ENCODE results near the gene MYO18A.

Gene MYO18A

GRCh38 chr17:29102046-29102445 lies 78.2 kb downstream of the MYO18A start:
- no peaks in the 10 kb centered on the region for H3K36me3 ChIP-seq (replicated peaks; ENCODE audit: insufficient read depth, low read length)
- no peak overlapping the region for H3K9ac ChIP-seq (ENCODE audit: low read length)
- DNase-seq = no peak

GRCh38 chr17:29100296-29100695 lies 79.9 kb downstream of the MYO18A start:
- no peak for DNase-seq
- Histone ChIP-seq H3F3A (ENCODE audit: insufficient read depth, low read length) (no peaks in the 10 kb centered on the region), H3K79me2 (ENCODE audit: low read length) (no peaks in the 10 kb centered on the region), H3K9ac (ENCODE audit: low read length) (no peak overlapping the region), H3K36me3 (replicated peaks; ENCODE audit: insufficient read depth, low read length) (no peaks in the 10 kb centered on the region), H3K4me2 (ENCODE audit: low read depth, low read length) (no peak overlapping the region), H3K27ac (ENCODE audit: low read length) (no peak overlapping the region), H3K9me3 (replicated peaks; ENCODE audit: insufficient read depth, low read length) (no peaks in the 10 kb centered on the region), H3K4me1 (ENCODE audit: low read length) (no peaks in the 10 kb centered on the region), H2AFZ (ENCODE audit: low read length) (no peak overlapping the region), H3K9me2 (replicated peaks; ENCODE audit: insufficient read depth, low read length) (no peaks in the 10 kb centered on the region), H3K27me3 (replicated peaks; ENCODE audit: insufficient read depth, low read length) (no peaks in the 10 kb centered on the region), H3K4me3 (ENCODE audit: low read length) (no peak overlapping the region), H4K20me1 (ENCODE audit: insufficient read depth, low read length) (no peaks in the 10 kb centered on the region)
- no peak for TF ChIP-seq EZH2phosphoT487 (IDR thresholded peaks at IDR 0.05; ENCODE audit: low read length)
- TF ChIP-seq, protein P1, sequence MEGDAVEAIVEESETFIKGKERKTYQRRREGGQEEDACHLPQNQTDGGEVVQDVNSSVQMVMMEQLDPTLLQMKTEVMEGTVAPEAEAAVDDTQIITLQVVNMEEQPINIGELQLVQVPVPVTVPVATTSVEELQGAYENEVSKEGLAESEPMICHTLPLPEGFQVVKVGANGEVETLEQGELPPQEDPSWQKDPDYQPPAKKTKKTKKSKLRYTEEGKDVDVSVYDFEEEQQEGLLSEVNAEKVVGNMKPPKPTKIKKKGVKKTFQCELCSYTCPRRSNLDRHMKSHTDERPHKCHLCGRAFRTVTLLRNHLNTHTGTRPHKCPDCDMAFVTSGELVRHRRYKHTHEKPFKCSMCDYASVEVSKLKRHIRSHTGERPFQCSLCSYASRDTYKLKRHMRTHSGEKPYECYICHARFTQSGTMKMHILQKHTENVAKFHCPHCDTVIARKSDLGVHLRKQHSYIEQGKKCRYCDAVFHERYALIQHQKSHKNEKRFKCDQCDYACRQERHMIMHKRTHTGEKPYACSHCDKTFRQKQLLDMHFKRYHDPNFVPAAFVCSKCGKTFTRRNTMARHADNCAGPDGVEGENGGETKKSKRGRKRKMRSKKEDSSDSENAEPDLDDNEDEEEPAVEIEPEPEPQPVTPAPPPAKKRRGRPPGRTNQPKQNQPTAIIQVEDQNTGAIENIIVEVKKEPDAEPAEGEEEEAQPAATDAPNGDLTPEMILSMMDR (IDR thresholded peaks at IDR 0.05; ENCODE audit: low read length) = no peak
- no peak for TF ChIP-seq EZH2 (optimal IDR thresholded peaks at IDR 0.05; ENCODE audit: low read depth, low read length)

More at GRCh38 chr17:29102046-29102445, 78.2 kb downstream of the MYO18A start:
- H3K27me3 ChIP-seq (replicated peaks; ENCODE audit: insufficient read depth, low read length) = no peaks in the 10 kb centered on the region
- no peaks in the 10 kb centered on the region for H3K4me1 ChIP-seq (ENCODE audit: low read length)
- no peak overlapping the region for H3K27ac ChIP-seq (ENCODE audit: low read length)
- H3K9me2 ChIP-seq (replicated peaks; ENCODE audit: insufficient read depth, low read length) = no peaks in the 10 kb centered on the region
- H3K79me2 ChIP-seq (ENCODE audit: low read length) = no peaks in the 10 kb centered on the region
- no peaks in the 10 kb centered on the region for H3F3A ChIP-seq (ENCODE audit: insufficient read depth, low read length)
- no peak overlapping the region for H2AFZ ChIP-seq (ENCODE audit: low read length)
- no peak overlapping the region for H3K4me3 ChIP-seq (ENCODE audit: low read length)
- no peak overlapping the region for H3K4me2 ChIP-seq (ENCODE audit: low read depth, low read length)
- TF ChIP-seq EZH2phosphoT487 (IDR thresholded peaks at IDR 0.05; ENCODE audit: low read length) (no peak), EZH2 (optimal IDR thresholded peaks at IDR 0.05; ENCODE audit: low read depth, low read length) (no peak)
- TF ChIP-seq, protein P1 (IDR thresholded peaks at IDR 0.05; ENCODE audit: low read length) = no peak
- no peaks in the 10 kb centered on the region for H4K20me1 ChIP-seq (ENCODE audit: insufficient read depth, low read length)
- no peaks in the 10 kb centered on the region for H3K9me3 ChIP-seq (replicated peaks; ENCODE audit: insufficient read depth, low read length)

- TF ChIP-seq, protein P1 (IDR thresholded peaks at IDR 0.05; ENCODE audit: low read length) = no peak
- TF ChIP-seq EZH2 (optimal IDR thresholded peaks at IDR 0.05; ENCODE audit: low read depth, low read length) (no peak), EZH2phosphoT487 (IDR thresholded peaks at IDR 0.05; ENCODE audit: low read length) (no peak)
- no peaks in the 10 kb centered on the region for H3K36me3 ChIP-seq (replicated peaks; ENCODE audit: insufficient read depth, low read length)
- no peaks in the 10 kb centered on the region for H3K4me1 ChIP-seq (ENCODE audit: low read length)
- no peaks in the 10 kb centered on the region for H3K79me2 ChIP-seq (ENCODE audit: low read length)
- H3K9me3 ChIP-seq (replicated peaks; ENCODE audit: insufficient read depth, low read length) = no peaks in the 10 kb centered on the region
- H3K4me2 ChIP-seq (ENCODE audit: low read depth, low read length) = no peak overlapping the region
- no peaks in the 10 kb centered on the region for H4K20me1 ChIP-seq (ENCODE audit: insufficient read depth, low read length)
- no peak for DNase-seq
- H3K27ac ChIP-seq (ENCODE audit: low read length) = no peak overlapping the region
- H3F3A ChIP-seq (ENCODE audit: insufficient read depth, low read length) = no peaks in the 10 kb centered on the region
- H3K9ac ChIP-seq (ENCODE audit: low read length) = no peak overlapping the region
- no peak overlapping the region for H2AFZ ChIP-seq (ENCODE audit: low read length)
- no peaks in the 10 kb centered on the region for H3K9me2 ChIP-seq (replicated peaks; ENCODE audit: insufficient read depth, low read length)
- no peaks in the 10 kb centered on the region for H3K27me3 ChIP-seq (replicated peaks; ENCODE audit: insufficient read depth, low read length)
- H3K4me3 ChIP-seq (ENCODE audit: low read length) = no peak overlapping the region
Observed at GRCh38 chr17:29099527-29099926, 80.7 kb downstream of the MYO18A start.
